ENCODE measurements around the gene APBB1.
"Not testable (repeated sequence)": the region's sequence is repeated elsewhere in the genome, so short reads cannot be mapped to it uniquely, and the experiment has no call there.

APBB1 gene

GRCh38 chr11:6417907-6418556 lies 862 bp downstream of the APBB1 start:
- no peak for DNase-seq (ENCODE audit: low read depth in 2 of 2)

- no peak for DNase-seq (ENCODE audit: low read depth in 2 of 2)
Measured at GRCh38 chr11:6415797-6416196, 3.1 kb downstream of the APBB1 start.

- no peak for DNase-seq (ENCODE audit: low read depth in 2 of 2)
Measured at GRCh38 chr11:6414874-6415328, 4.0 kb downstream of the APBB1 start.

- peak in 1 of 2 donors; percentile 55 for DNase-seq (ENCODE audit: low read depth in 2 of 2)
Measured at GRCh38 chr11:6413791-6414201, 5.1 kb downstream of the APBB1 start.

GRCh38 chr11:6411594-6412031 lies 7.3 kb downstream of the APBB1 start:
- DNase-seq (ENCODE audit: low read depth in 2 of 2), result no peak

GRCh38 chr11:6410695-6411430 lies 8.0 kb downstream of the APBB1 start:
- DNase-seq (ENCODE audit: low read depth in 2 of 2), result no peak

GRCh38 chr11:6406370-6406769 lies 12.5 kb downstream of the APBB1 start:
- no peak for DNase-seq (ENCODE audit: low read depth in 2 of 2)

- no peak for DNase-seq (ENCODE audit: low read depth in 2 of 2)
Measured at GRCh38 chr11:6405846-6406245, 13.0 kb downstream of the APBB1 start.

GRCh38 chr11:6405052-6405667 lies 13.7 kb downstream of the APBB1 start:
- DNase-seq (ENCODE audit: low read depth in 2 of 2), result no peak

- DNase-seq (ENCODE audit: low read depth in 2 of 2), result no peak
Measured at GRCh38 chr11:6404342-6405051, 14.4 kb downstream of the APBB1 start.

GRCh38 chr11:6403539-6403938 lies 15.4 kb downstream of the APBB1 start:
- DNase-seq (ENCODE audit: low read depth in 2 of 2), result no peak

- DNase-seq (ENCODE audit: low read depth in 2 of 2), result peak; percentile 31 to 51
Measured at GRCh38 chr11:6402561-6402981, 16.3 kb downstream of the APBB1 start.

- DNase-seq (ENCODE audit: low read depth in 2 of 2), result no peak
Measured at GRCh38 chr11:6402061-6402470, 16.8 kb downstream of the APBB1 start.

GRCh38 chr11:6401464-6401863 lies 17.4 kb downstream of the APBB1 start:
- DNase-seq (ENCODE audit: low read depth in 2 of 2), result no peak

GRCh38 chr11:6400431-6401345 lies 18.2 kb downstream of the APBB1 start:
- no peak for DNase-seq (ENCODE audit: low read depth in 2 of 2)

- no peak for DNase-seq (ENCODE audit: low read depth in 2 of 2)
Measured at GRCh38 chr11:6397636-6398035, 21.3 kb downstream of the APBB1 start.

- DNase-seq (ENCODE audit: low read depth in 2 of 2), result no peak
Measured at GRCh38 chr11:6397156-6397555, 21.7 kb downstream of the APBB1 start.

- DNase-seq (ENCODE audit: low read depth in 2 of 2), result no peak
Measured at GRCh38 chr11:6395470-6396060, 23.3 kb downstream of the APBB1 start.

GRCh38 chr11:6393989-6394670 lies 24.8 kb downstream of the APBB1 start:
- DNase-seq (ENCODE audit: low read depth in 2 of 2), result no peak

GRCh38 chr11:6392251-6392650 lies 26.6 kb downstream of the APBB1 start:
- not testable (repeated sequence) for DNase-seq (ENCODE audit: low read depth in 2 of 2)

All from stimulated activated CD8-positive, alpha-beta memory T cell treated with anti-CD3 and anti-CD28 coated beads, Interleukin-15, amount 100 ng/mL, for 4 hours (primary cell).